Calu3 (cell line): ENCODE results near the gene ACR. TPM values are rescaled to one million over a fixed set of nuclear protein-coding genes. Genes with fewer than 3 reads are reported as not detected.

Experiments used
- BruUV-seq: library from RNA; stranded (reverse); fragments of 400-500 nt; replicated peaks from 2 replicates; lab custom pipeline; 2021; lab: Mats Ljungman, UMichigan
- CTCF ChIA-PET: fragments of 300-600 bp; sonication (Branson Sonifier 250); formaldehyde crosslinking; loops from one replicate; lab custom pipeline; 2022; ENCODE audit warnings: antibody characterized with exemption; lab: Charles Lee
- DNase-seq: peaks from one replicate; pipeline ENCODE4 v3.0.0; 2022
- H3K27ac Mint-ChIP-seq: one replicate; pipeline ENCODE4 v1.8.0; 2022; ENCODE audit warnings: mixed read lengths; ENCODE audit not compliant: unreplicated experiment
- H3K27me3 Mint-ChIP-seq: one replicate; pipeline ENCODE4 v1.8.0; 2022; ENCODE audit warnings: mixed read lengths; ENCODE audit not compliant: unreplicated experiment
- H3K36me3 Mint-ChIP-seq: one replicate; pipeline ENCODE4 v1.8.0; 2022; ENCODE audit warnings: mild to moderate bottlenecking, moderate library complexity, mixed read lengths; ENCODE audit not compliant: insufficient read depth, unreplicated experiment
- H3K4me1 Mint-ChIP-seq: one replicate; pipeline ENCODE4 v1.8.0; 2022; ENCODE audit warnings: mild to moderate bottlenecking, low read depth, mixed read lengths; ENCODE audit not compliant: unreplicated experiment
- H3K4me3 Mint-ChIP-seq: one replicate; pipeline ENCODE4 v1.8.0; 2022; ENCODE audit warnings: mild to moderate bottlenecking, low read depth, moderate library complexity, mixed read lengths; ENCODE audit not compliant: unreplicated experiment
- H3K9me3 Mint-ChIP-seq: one replicate; pipeline ENCODE4 v1.8.0; 2022; ENCODE audit warnings: low read depth, mixed read lengths; ENCODE audit not compliant: unreplicated experiment
- intact Hi-C: fragments of 100-400 bp; cut with micrococcal nuclease; formaldehyde crosslinking; loops from one replicate; pipeline ENCODE4 v1.10.0; 2022; ENCODE audit not compliant: unreplicated experiment
- total RNA-seq: library from RNA; stranded (reverse); gene quantifications from 2 replicates; pipeline ENCODE4 v1.2.3, GENCODE V29; 2022
- TF ChIP-seq, protein P1 (sequence below): fragments of 200-600 bp; IDR thresholded peaks from one replicate; pipeline ENCODE4 v1.8.0; 2022; ENCODE audit warnings: antibody characterized with exemption; ENCODE audit not compliant: unreplicated experiment

Gene ACR
- total RNA-seq, 1 experiment from 2014 or later: not detected

DNA sequence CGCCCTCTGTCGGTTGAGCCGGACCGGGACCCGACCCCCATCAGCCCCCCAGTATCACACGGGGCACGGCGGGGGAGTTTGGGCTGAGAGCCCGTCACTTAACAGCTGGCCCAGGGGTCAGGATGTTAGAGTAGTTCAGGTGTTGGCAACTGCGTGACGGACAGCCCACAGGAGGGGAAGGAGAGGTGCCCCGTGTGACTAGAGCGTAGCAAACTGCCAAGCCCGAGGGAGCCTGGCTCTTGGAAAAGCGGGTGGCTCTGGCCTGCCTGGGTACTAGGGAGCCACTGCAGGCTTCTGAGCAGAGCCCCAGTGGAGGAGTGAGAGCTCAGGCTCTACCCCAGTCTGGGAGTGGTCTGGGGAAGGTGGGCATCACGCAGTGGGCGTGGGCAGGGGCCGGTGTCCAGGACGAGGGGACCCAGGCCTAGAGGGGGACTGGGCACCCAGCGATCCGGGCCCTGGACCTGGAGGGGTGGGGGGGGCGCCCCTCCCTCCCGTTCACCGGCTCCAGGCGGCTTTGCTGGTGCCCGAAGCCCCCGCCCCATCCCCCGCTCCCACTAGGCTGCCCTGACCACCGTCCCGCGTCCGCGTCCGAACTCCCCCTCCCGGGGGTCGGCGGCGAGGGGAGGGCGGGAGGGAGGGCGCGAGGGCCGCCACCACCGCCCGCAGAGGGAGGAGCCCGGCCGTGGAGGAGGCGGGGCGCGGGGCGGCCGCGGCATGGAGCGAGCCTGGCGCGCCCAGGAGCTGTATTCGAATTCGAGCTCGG lies 41.0 kb upstream of the ACR start:
- intact Hi-C loops: no loop called here
- Mint-ChIP-seq H3K4me1 (no peaks in the 10 kb centered on the region), H3K9me3 (no peaks in the 10 kb centered on the region), H3K36me3 (no peaks in the 10 kb centered on the region), H3K27ac (no peak overlapping the region), H3K4me3 (peak overlapping the region; percentile 62), H3K27me3 (peaks cover 75% of the 10 kb centered on the region)
- DNase-seq: peak; percentile 41
- CTCF ChIA-PET: interaction anchor here (0.5 kb wide), 1 partner anchor 271 kb away, joined by 5 read pairs; no protein-coding TSS in a partner anchor
- BruUV-seq: no TSS peak
- TF ChIP-seq, protein P1, sequence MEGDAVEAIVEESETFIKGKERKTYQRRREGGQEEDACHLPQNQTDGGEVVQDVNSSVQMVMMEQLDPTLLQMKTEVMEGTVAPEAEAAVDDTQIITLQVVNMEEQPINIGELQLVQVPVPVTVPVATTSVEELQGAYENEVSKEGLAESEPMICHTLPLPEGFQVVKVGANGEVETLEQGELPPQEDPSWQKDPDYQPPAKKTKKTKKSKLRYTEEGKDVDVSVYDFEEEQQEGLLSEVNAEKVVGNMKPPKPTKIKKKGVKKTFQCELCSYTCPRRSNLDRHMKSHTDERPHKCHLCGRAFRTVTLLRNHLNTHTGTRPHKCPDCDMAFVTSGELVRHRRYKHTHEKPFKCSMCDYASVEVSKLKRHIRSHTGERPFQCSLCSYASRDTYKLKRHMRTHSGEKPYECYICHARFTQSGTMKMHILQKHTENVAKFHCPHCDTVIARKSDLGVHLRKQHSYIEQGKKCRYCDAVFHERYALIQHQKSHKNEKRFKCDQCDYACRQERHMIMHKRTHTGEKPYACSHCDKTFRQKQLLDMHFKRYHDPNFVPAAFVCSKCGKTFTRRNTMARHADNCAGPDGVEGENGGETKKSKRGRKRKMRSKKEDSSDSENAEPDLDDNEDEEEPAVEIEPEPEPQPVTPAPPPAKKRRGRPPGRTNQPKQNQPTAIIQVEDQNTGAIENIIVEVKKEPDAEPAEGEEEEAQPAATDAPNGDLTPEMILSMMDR: no peak

DNA sequence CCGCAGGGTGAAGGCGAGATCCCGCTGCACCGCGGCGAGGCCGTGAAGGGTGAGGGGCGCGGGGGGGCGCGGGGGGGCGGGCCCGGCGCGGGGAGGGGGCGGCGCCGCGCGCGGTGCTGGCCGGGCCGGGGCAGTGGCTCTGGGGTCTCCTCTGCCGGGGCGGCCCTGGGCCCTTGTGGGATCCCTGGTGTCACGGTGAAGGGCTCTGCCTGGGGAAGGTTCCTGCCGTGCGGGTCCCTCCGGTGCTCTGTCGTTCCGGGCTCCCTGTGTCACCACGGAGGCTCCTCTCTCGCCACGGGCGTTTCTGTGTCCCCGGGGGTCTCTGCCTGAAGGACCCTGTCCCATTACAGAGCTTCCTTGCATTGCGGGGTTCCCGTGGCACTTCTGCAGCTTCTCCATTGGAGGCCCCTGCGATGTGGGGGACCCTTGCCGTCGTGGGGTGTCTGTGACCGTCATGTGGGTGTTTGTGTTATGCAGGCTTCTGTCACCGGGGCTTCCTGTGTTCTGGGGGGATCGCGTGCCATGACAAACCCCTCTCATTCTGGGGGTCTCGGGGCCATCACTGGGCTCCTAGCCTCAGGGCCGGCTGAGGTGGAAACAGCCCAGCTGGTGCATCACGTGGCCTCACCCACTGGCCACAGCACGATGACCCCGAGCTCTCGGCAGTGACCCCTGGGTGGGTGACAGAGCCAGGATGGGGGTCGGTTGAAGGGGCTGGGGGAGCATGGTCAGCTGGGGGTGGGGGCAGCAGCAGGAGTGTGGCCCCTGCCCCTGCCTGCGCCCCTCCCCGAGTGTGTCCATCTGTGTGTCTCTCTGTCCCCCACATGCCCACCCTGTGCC lies 40.1 kb upstream of the ACR start:
- peaks cover 75% of the 10 kb centered on the region for H3K27me3 Mint-ChIP-seq
- H3K27ac Mint-ChIP-seq: no peak overlapping the region
- TF ChIP-seq, protein P1: no peak
- intact Hi-C loops: no loop called here
- H3K4me3 Mint-ChIP-seq: peak overlapping the region; percentile 62
- DNase-seq: no peak
- H3K9me3 Mint-ChIP-seq: no peaks in the 10 kb centered on the region
- no peaks in the 10 kb centered on the region for H3K4me1 Mint-ChIP-seq
- no peaks in the 10 kb centered on the region for H3K36me3 Mint-ChIP-seq
- no TSS peak for BruUV-seq
- CTCF ChIA-PET: interaction anchor here (0.5 kb wide), 1 partner anchor 271 kb away, joined by 5 read pairs; no protein-coding TSS in a partner anchor

DNA sequence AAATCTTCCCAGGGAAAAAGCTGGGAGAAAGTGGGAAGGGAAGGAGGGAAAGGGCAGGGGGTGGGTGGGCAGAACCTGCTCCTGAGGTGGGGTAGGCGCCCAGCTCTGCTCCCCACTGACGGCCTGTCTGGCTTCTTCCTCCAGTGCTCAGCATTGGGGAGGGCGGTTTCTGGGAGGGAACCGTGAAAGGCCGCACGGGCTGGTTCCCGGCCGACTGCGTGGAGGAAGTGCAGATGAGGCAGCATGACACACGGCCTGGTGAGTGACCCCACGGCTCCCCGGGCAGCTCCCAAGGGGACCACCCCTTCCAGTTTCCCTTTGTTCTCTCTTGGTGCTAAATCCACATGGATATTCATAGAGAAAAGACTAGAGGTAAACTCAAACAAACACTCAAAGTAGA lies 39.5 kb upstream of the ACR start:
- CTCF ChIA-PET: no interaction called here
- H3K27ac Mint-ChIP-seq: no peak overlapping the region
- peaks cover 72% of the 10 kb centered on the region for H3K27me3 Mint-ChIP-seq
- intact Hi-C loops: no loop called here
- no peaks in the 10 kb centered on the region for H3K4me1 Mint-ChIP-seq
- H3K36me3 Mint-ChIP-seq: no peaks in the 10 kb centered on the region
- DNase-seq: no peak
- H3K4me3 Mint-ChIP-seq: peak overlapping the region; percentile 33
- no TSS peak for BruUV-seq
- no peaks in the 10 kb centered on the region for H3K9me3 Mint-ChIP-seq
- TF ChIP-seq, protein P1: no peak

DNA sequence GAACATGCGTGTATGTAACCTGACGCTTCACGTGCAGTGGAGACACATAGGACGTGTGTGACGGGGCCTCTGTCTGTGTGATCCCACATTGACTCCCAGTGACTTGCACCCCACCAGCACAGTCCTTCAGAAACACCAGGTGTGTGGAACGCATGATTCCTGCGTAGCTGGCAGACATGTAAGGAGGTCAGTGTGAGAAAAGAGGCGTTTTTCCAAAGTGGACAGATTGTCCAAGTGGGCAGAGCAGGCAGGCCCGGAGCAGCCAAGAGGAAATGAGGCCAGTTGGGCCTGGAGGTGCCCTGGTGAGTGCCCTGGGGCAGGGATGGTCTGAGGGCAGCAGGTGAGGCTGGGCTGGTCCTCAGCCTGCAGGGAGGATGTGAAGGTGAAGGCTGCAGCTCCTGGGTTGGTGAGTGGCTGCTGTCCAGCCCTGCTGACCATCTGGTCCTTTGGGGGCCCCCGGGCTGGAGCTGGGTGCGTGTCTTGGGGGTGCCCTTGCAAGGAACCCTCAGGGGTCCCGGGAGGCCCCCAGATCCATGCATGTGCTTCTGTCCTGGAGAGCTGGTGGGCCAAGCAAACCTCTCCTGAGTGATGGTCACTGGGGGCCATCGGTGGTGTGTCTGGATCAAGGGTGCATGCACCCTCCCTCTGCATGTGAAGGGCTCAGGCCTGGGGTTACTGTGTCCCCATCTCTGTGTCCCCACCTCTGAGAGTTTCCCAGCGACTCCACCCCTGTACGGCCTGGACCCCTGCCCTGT lies 38.8 kb upstream of the ACR start:
- TF ChIP-seq, protein P1: no peak
- no peaks in the 10 kb centered on the region for H3K36me3 Mint-ChIP-seq
- no peaks in the 10 kb centered on the region for H3K4me1 Mint-ChIP-seq
- intact Hi-C loops: no loop called here
- DNase-seq: no peak
- peak overlapping the region; percentile 33 for H3K4me3 Mint-ChIP-seq
- H3K27me3 Mint-ChIP-seq: peaks cover 68% of the 10 kb centered on the region
- CTCF ChIA-PET: interaction anchor here (0.8 kb wide), 1 partner anchor 71 kb away, joined by 4 read pairs; the partner anchor contains the start of gene ARSA
- no peaks in the 10 kb centered on the region for H3K9me3 Mint-ChIP-seq
- no peak overlapping the region for H3K27ac Mint-ChIP-seq
- no TSS peak for BruUV-seq
